GM18951 (cell line): ENCODE data around the gene ARHGAP31.
"Not testable (repeated sequence)": the region's sequence is repeated elsewhere in the genome, so short reads cannot be mapped to it uniquely, and the experiment has no call there.

Experiments used
- POLR2A ChIP-seq: IDR thresholded peaks from 4 replicates; pipeline ENCODE4 v1.6.1; 2011; ENCODE audit warnings: mild to moderate bottlenecking; ENCODE audit not compliant: insufficient read length, insufficient read depth; ENCODE audit errors: extremely low read depth
- in situ Hi-C: fragments of 300-500 bp; cut with MboI; formaldehyde crosslinking; loops from one replicate; pipeline ENCODE4 v1.12.0; 2022; ENCODE audit warnings: low sequenced_read_pairs, mixed read lengths, inconsistent platforms; ENCODE audit not compliant: unreplicated experiment

Gene ARHGAP31

GRCh38 chr3:119293871-119294695, at the start of gene ARHGAP31:
Gene ARHGAP31, plus strand, starts transcription at chr3:119294383. Its CDS starts 522 bp downstream, at chr3:119294905.
- peak; percentile 65 for TF ChIP-seq POLR2A
- in situ Hi-C loops, result loop anchor here (25.0 kb wide), 1 partner anchor 393 kb away; the partner anchor contains the start of gene COX17

- no peak for TF ChIP-seq POLR2A
Observed at GRCh38 chr3:119245778-119246177, 48.4 kb upstream of the ARHGAP31 start.

GRCh38 chr3:119255214-119255613, 39.0 kb upstream of the ARHGAP31 start:
- in situ Hi-C loops, result no loop called here
- TF ChIP-seq POLR2A, result no peak

More at GRCh38 chr3:119245778-119246177, 48.4 kb upstream of the ARHGAP31 start:
- in situ Hi-C loops, result no loop called here

GRCh38 chr3:119257111-119257510, 37.1 kb upstream of the ARHGAP31 start:
- TF ChIP-seq POLR2A, result no peak
- in situ Hi-C loops, result no loop called here

- in situ Hi-C loops, result no loop called here
- no peak for TF ChIP-seq POLR2A
Observed at GRCh38 chr3:119257654-119258410, 36.4 kb upstream of the ARHGAP31 start.

- in situ Hi-C loops, result no loop called here
- TF ChIP-seq POLR2A, result no peak
Observed at GRCh38 chr3:119258915-119259314, 35.3 kb upstream of the ARHGAP31 start.

- no peak for TF ChIP-seq POLR2A
- in situ Hi-C loops, result no loop called here
Observed at GRCh38 chr3:119259821-119260220, 34.4 kb upstream of the ARHGAP31 start.

GRCh38 chr3:119261055-119261454, 33.1 kb upstream of the ARHGAP31 start:
- TF ChIP-seq POLR2A, result no peak
- in situ Hi-C loops, result no loop called here

- in situ Hi-C loops, result not testable (repeated sequence)
Observed at GRCh38 chr3:119270212-119270611, 24.0 kb upstream of the ARHGAP31 start.

GRCh38 chr3:119276680-119277079, 17.5 kb upstream of the ARHGAP31 start:
- in situ Hi-C loops, result loop anchor here (25.0 kb wide), 1 partner anchor 411 kb away; the partner anchor contains the start of gene COX17
- no peak for TF ChIP-seq POLR2A

- in situ Hi-C loops, result loop anchor here (25.0 kb wide), 1 partner anchor 408 kb away; the partner anchor contains the start of gene COX17
- no peak for TF ChIP-seq POLR2A
Observed at GRCh38 chr3:119279101-119279554, 15.1 kb upstream of the ARHGAP31 start.

- TF ChIP-seq POLR2A, result no peak
- in situ Hi-C loops, result loop anchor here (25.0 kb wide), 1 partner anchor 408 kb away; the partner anchor contains the start of gene COX17
Observed at GRCh38 chr3:119279584-119280243, 14.5 kb upstream of the ARHGAP31 start.
